Sigmoid colon (tissue), 4 donors: ENCODE measurements around the gene FAM131C.

ENCODE experiments used
- EP300 ChIP-seq, 4 donors: sonication (generic); formaldehyde crosslinking; IDR thresholded peaks; one replicate each; pipeline ENCODE4 v1.6.1; 2017; ENCODE audit warnings: antibody characterized with exemption in 4 of 4
- POLR2A ChIP-seq, 2 donors: fragments of 450-650 bp; IDR thresholded peaks; one replicate each; pipeline ENCODE4 v1.6.1; 2016; ENCODE audit warnings: antibody characterized with exemption in 2 of 2, mild to moderate bottlenecking in 2 of 2, moderate library complexity in 2 of 2
- POLR2AphosphoS5 ChIP-seq, 4 donors: sonication (generic); formaldehyde crosslinking; IDR thresholded peaks; one replicate each; pipeline ENCODE4 v1.6.1; 2017; ENCODE audit warnings: antibody characterized with exemption in 4 of 4
- TF ChIP-seq, protein P1 (sequence below), 4 experiments: fragments of 450-650 bp in 3 of 4; fragments of 200-600 bp in 1 of 4; IDR thresholded peaks; one replicate each; pipeline ENCODE4 v1.5.1; 2016 to 2019; ENCODE audit warnings: antibody characterized with exemption in 4 of 4, mild to moderate bottlenecking in 3 of 4, moderate library complexity in 2 of 4

DNA sequence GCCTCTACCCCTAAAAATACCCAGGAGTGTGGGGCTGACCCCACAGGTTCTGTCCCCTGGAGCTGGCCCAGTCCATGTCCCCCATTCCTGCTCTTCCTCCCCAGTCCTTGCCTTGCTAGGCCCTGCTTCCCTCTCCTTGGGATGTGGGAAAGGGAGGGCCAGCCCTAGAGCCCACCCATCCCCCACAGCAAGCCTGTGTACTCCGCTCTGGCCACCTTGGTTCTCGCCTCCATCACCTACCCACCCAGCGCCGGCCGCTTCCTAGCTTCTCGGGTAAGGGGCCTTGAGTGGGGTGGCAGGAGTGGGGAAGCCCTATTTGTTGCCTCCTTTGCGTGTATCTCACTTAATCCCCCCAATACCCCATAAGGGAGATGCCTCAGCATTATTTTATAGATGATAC is 23.1 kb downstream of the FAM131C start:
- TF ChIP-seq, protein P1, sequence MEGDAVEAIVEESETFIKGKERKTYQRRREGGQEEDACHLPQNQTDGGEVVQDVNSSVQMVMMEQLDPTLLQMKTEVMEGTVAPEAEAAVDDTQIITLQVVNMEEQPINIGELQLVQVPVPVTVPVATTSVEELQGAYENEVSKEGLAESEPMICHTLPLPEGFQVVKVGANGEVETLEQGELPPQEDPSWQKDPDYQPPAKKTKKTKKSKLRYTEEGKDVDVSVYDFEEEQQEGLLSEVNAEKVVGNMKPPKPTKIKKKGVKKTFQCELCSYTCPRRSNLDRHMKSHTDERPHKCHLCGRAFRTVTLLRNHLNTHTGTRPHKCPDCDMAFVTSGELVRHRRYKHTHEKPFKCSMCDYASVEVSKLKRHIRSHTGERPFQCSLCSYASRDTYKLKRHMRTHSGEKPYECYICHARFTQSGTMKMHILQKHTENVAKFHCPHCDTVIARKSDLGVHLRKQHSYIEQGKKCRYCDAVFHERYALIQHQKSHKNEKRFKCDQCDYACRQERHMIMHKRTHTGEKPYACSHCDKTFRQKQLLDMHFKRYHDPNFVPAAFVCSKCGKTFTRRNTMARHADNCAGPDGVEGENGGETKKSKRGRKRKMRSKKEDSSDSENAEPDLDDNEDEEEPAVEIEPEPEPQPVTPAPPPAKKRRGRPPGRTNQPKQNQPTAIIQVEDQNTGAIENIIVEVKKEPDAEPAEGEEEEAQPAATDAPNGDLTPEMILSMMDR (IDR thresholded peaks at IDR 0.05): no peak
- TF ChIP-seq POLR2A (IDR thresholded peaks at IDR 0.05): no peak
- no peak for TF ChIP-seq POLR2AphosphoS5 (IDR thresholded peaks at IDR 0.05)
- no peak for TF ChIP-seq EP300 (IDR thresholded peaks at IDR 0.05)
